Type B pancreatic cell (in vitro differentiated cells): Measurements from ENCODE around the gene ARMCX6. TPM values are rescaled to one million over a fixed set of nuclear protein-coding genes. Genes with fewer than 3 reads are reported as not detected.
"Not testable (repeated sequence)": the region's sequence is repeated elsewhere in the genome, so short reads cannot be mapped to it uniquely, and the experiment has no call there.

Source experiments
- DNase-seq: peaks from one replicate; pipeline ENCODE4 v3.0.0; 2021; ENCODE audit warnings: mixed read lengths; ENCODE audit not compliant: unreplicated experiment; ENCODE audit errors: extremely low spot score
- H3K27ac Mint-ChIP-seq: 2 replicates; pipeline ENCODE4 v1.8.0; 2021; ENCODE audit warnings: mild to moderate bottlenecking, mixed read lengths
- H3K27me3 Mint-ChIP-seq: 2 replicates; pipeline ENCODE4 v1.8.0; 2021; ENCODE audit warnings: mixed read lengths
- H3K36me3 Mint-ChIP-seq: 2 replicates; pipeline ENCODE4 v1.8.0; 2021; ENCODE audit warnings: mixed read lengths
- H3K4me1 Mint-ChIP-seq: one replicate; pipeline ENCODE4 v1.8.0; 2021; ENCODE audit warnings: mixed read lengths; ENCODE audit not compliant: unreplicated experiment
- H3K4me3 Mint-ChIP-seq: 2 replicates; pipeline ENCODE4 v1.8.0; 2021; ENCODE audit warnings: mild to moderate bottlenecking, mixed read lengths
- H3K9me3 Mint-ChIP-seq: 2 replicates; pipeline ENCODE4 v1.8.0; 2021; ENCODE audit warnings: mixed read lengths
- total RNA-seq: library from RNA; stranded (reverse); gene quantifications from 2 replicates; pipeline ENCODE4 v1.2.1, GENCODE V29; 2021; ENCODE audit warnings: low replicate concordance
- TF ChIP-seq, protein P1 (sequence below): fragments of 200-600 bp; sonication (generic); conservative IDR thresholded peaks from 2 replicates; pipeline ENCODE4 v1.5.0; 2021; ENCODE audit warnings: antibody characterized with exemption, mild to moderate bottlenecking

ARMCX6 gene
- total RNA-seq, 1 donor from 2014 or later = 64.9 TPM

DNA sequence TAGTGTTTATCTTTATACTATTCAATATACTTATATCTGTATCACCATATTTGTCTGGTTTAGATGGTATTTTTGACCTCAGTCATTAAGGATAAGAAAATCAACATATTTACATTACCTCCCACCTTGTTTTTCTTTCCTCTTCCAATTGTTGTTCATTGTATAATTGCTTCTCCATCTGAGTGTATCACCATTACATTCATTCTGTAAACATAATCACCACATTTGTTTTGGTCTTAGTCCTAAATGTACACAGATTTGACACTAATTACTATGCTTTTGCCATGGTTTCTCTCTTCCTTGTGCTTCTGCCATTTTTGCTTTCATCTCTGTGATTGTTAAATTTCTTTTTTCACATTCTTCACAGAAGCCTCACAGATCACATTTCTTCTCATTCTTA, 12.7 kb downstream of the ARMCX6 start:
- Mint-ChIP-seq H3K4me3 (no peak overlapping the region), H3K36me3 (no peaks in the 10 kb centered on the region), H3K9me3 (peaks cover 3% of the 10 kb centered on the region), H3K27me3 (no peaks in the 10 kb centered on the region), H3K4me1 (peaks cover 9% of the 10 kb centered on the region), H3K27ac (no peak overlapping the region)
- DNase-seq = no peak
- TF ChIP-seq, protein P1, sequence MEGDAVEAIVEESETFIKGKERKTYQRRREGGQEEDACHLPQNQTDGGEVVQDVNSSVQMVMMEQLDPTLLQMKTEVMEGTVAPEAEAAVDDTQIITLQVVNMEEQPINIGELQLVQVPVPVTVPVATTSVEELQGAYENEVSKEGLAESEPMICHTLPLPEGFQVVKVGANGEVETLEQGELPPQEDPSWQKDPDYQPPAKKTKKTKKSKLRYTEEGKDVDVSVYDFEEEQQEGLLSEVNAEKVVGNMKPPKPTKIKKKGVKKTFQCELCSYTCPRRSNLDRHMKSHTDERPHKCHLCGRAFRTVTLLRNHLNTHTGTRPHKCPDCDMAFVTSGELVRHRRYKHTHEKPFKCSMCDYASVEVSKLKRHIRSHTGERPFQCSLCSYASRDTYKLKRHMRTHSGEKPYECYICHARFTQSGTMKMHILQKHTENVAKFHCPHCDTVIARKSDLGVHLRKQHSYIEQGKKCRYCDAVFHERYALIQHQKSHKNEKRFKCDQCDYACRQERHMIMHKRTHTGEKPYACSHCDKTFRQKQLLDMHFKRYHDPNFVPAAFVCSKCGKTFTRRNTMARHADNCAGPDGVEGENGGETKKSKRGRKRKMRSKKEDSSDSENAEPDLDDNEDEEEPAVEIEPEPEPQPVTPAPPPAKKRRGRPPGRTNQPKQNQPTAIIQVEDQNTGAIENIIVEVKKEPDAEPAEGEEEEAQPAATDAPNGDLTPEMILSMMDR = no peak

DNA sequence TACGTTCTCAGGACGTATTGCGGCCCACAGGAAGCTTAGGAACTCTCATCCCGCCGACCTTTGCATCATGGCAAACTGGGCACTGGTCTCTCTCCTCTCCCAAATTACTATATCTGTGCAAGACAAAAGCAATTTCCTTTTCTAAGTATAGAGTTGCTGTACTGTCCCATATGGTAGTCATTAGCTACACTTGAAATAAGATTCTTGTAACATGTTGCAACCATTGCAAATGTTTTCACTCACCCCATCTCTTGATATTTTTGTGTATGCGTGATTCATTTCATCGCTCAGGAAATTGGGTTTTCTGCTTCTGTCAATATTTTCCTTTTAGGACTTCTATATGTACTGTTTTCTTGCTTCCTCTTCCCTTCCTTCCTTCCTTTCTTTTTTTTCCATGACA, 15.7 kb downstream of the ARMCX6 start:
- Mint-ChIP-seq H3K4me1 (peaks cover 9% of the 10 kb centered on the region), H3K27me3 (no peaks in the 10 kb centered on the region), H3K9me3 (peaks cover 3% of the 10 kb centered on the region), H3K27ac (no peak overlapping the region), H3K4me3 (no peak overlapping the region), H3K36me3 (no peaks in the 10 kb centered on the region)
- TF ChIP-seq, protein P1 = no peak
- DNase-seq = no peak

DNA sequence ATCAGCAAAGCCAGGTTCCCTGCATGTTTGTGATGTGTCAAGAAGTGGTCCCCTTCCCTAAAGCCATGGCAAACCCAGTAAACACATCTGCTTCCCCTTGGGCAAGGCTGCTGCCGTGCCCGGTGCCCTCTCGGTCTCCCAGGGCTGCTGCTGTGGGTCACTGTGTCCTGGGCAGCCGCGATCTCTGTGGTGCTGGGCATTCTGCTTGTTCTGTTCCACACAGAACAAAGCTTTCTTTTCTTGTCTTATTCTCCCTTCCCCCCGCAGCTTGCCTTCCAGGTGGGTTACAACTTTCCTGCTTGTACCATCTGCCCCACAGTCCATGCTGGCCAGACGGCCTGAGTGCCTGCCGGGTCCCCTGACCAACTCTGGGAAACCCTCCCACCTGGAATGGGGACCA, 18.2 kb downstream of the ARMCX6 start:
- not testable (repeated sequence) for H3K9me3 Mint-ChIP-seq, H3K4me3 Mint-ChIP-seq, H3K27ac Mint-ChIP-seq, H3K36me3 Mint-ChIP-seq, H3K4me1 Mint-ChIP-seq, DNase-seq, H3K27me3 Mint-ChIP-seq

DNA sequence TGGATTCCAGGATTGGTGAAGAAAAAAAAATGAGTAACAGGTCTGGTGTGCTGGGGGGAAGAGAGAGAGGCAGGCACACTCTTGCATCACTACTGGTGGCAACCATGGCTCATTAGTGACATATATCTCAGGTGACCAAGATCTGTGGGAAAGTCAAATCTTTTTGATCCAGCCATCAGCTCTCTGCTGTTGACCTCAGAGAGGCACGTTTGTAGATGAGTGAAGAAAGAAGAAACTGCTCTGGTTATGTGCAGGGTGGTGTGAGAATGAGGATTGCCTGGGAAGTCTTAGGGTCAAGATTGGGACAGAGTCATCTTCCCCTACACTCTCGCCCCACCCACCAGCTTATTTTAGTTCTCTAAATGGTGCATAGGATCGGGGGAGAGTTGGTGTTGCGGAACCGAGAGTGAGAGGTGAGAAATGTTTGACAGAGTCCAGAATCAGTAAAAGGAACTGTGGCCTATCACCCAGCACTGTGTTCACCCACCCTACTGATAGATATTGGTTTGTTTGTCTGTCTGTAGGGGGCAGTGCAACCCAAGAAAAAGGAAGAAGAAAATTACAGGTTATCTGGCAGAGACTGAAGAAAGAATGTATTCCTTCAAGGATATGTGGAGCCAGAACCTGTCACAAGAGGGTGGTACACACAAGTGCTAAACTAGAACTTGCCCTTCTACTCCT, 21.9 kb downstream of the ARMCX6 start:
- TF ChIP-seq, protein P1 = peak; percentile 77
- no peaks in the 10 kb centered on the region for H3K36me3 Mint-ChIP-seq
- no peaks in the 10 kb centered on the region for H3K4me1 Mint-ChIP-seq
- peaks cover 9% of the 10 kb centered on the region for H3K9me3 Mint-ChIP-seq
- H3K27me3 Mint-ChIP-seq = peaks cover 6% of the 10 kb centered on the region
- peak overlapping the region; percentile 15 for H3K4me3 Mint-ChIP-seq
- no peak for DNase-seq
- no peak overlapping the region for H3K27ac Mint-ChIP-seq

Other genes starting within 250 kb of the ARMCX6 start
- 0.34 and 0.38 TPM in 2 replicates for gene BTK, start 231.8 kb downstream of the ARMCX6 start, total RNA-seq
- gene RPL36A, start 227.0 kb downstream of the ARMCX6 start, total RNA-seq = 329 and 338 TPM in 2 replicates
- gene GLA, start 210.1 kb downstream of the ARMCX6 start, total RNA-seq = 39.5 and 44.8 TPM in 2 replicates
- gene HNRNPH2, start 209.8 kb downstream of the ARMCX6 start, total RNA-seq = 68.3 and 76.0 TPM in 2 replicates
- gene ARMCX4, start 132.5 kb downstream of the ARMCX6 start, total RNA-seq = 12.8 and 19.4 TPM in 2 replicates
- 21.1 and 25.0 TPM in 2 replicates for gene ARMCX1, start 67.5 kb downstream of the ARMCX6 start, total RNA-seq
- gene ARMCX3, start 5.2 kb upstream of the ARMCX6 start, total RNA-seq = 52.6 and 58.2 TPM in 2 replicates
- 50.0 and 86.1 TPM in 2 replicates for gene ARMCX2, start 41.9 kb upstream of the ARMCX6 start, total RNA-seq